Ascending aorta (tissue), 2 donors: ENCODE measurements around the gene HIPK3. TPM values are rescaled to one million over a fixed set of nuclear protein-coding genes. Genes with fewer than 3 reads are reported as not detected.
A peak's percentile ranks its signal among the peaks of the same experiment; 100 is the strongest.

Experiments used
- DNase-seq, 2 donors: peaks; one replicate each; pipeline ENCODE4 v3.0.0-alpha.2; 2019; ENCODE audit warnings: low spot score in 2 of 2
- H3K27ac ChIP-seq, 2 donors: fragments of 200-600 bp; sonication (generic); one replicate each; pipeline ENCODE4 v1.5.1; 2016 to 2017; ENCODE audit warnings: mild to moderate bottlenecking in 1 of 2
- H3K27me3 ChIP-seq: fragments of 200-600 bp; sonication (generic); one replicate; pipeline ENCODE4 v1.5.1; 2017
- H3K36me3 ChIP-seq, 2 donors: fragments of 200-600 bp; sonication (generic); one replicate each; pipeline ENCODE4 v1.5.1; 2016
- H3K4me1 ChIP-seq, 2 donors: fragments of 200-600 bp; sonication (generic); one replicate each; pipeline ENCODE4 v1.5.1; 2016 to 2017; ENCODE audit warnings: mild to moderate bottlenecking in 1 of 2
- H3K4me3 ChIP-seq, 2 donors: fragments of 200-600 bp; sonication (generic); one replicate each; pipeline ENCODE4 v1.5.1; 2016 to 2017; ENCODE audit warnings: mild to moderate bottlenecking in 1 of 2
- H3K9me3 ChIP-seq, 2 donors: fragments of 200-600 bp; sonication (generic); one replicate each; pipeline ENCODE4 v1.5.1; 2016
- intact Hi-C: fragments of 100-400 bp; cut with DNase I; formaldehyde crosslinking; loops from one replicate; pipeline ENCODE4 v1.15.1; 2023
- total RNA-seq: library from RNA; depleted of rRNA; stranded (reverse); fragments of >200 nt; gene quantifications from one replicate; pipeline ENCODE4 v1.1.0, GENCODE V29; 2016
- TF ChIP-seq, protein P1 (sequence below), 3 experiments: fragments of 200-600 bp in 2 of 3; fragments of 450-650 bp in 1 of 3; sonication (generic) in 2 of 3; IDR thresholded peaks; one replicate each; pipeline ENCODE4 v1.5.1; 2016 to 2019; ENCODE audit warnings: antibody characterized with exemption in 3 of 3, mild to moderate bottlenecking in 1 of 3, moderate library complexity in 1 of 3

HIPK3 gene
- total RNA-seq, 1 donor from 2014 or later: 302 TPM

GRCh38 chr11:33375688-33376311 lies 118.6 kb downstream of the HIPK3 start, which contains the start of gene KIAA1549L:
Gene KIAA1549L, plus strand, starts transcription at chr11:33376108.
- TF ChIP-seq, protein P1, sequence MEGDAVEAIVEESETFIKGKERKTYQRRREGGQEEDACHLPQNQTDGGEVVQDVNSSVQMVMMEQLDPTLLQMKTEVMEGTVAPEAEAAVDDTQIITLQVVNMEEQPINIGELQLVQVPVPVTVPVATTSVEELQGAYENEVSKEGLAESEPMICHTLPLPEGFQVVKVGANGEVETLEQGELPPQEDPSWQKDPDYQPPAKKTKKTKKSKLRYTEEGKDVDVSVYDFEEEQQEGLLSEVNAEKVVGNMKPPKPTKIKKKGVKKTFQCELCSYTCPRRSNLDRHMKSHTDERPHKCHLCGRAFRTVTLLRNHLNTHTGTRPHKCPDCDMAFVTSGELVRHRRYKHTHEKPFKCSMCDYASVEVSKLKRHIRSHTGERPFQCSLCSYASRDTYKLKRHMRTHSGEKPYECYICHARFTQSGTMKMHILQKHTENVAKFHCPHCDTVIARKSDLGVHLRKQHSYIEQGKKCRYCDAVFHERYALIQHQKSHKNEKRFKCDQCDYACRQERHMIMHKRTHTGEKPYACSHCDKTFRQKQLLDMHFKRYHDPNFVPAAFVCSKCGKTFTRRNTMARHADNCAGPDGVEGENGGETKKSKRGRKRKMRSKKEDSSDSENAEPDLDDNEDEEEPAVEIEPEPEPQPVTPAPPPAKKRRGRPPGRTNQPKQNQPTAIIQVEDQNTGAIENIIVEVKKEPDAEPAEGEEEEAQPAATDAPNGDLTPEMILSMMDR (IDR thresholded peaks at IDR 0.05): no peak
- Histone ChIP-seq H3K27me3 (no peaks in the 10 kb centered on the region), H3K4me3 (peak within 1 kb of the TSS; percentile 49 to 70), H3K36me3 (no peaks in the 10 kb centered on the region), H3K9me3 (no peaks in the 10 kb centered on the region), H3K4me1 (peaks cover 0 to 4% of the 10 kb centered on the region in 2 donors), H3K27ac (no peak within 1 kb of the TSS)
- no peak for DNase-seq
- intact Hi-C loops: no loop called here

GRCh38 chr11:33376331-33377310 lies 119.4 kb downstream of the HIPK3 start:
- H3K27ac ChIP-seq: no peak overlapping the region
- H3K4me1 ChIP-seq: peaks cover 0 to 4% of the 10 kb centered on the region in 2 donors
- DNase-seq: no peak
- H3K9me3 ChIP-seq: no peaks in the 10 kb centered on the region
- intact Hi-C loops: no loop called here
- H3K36me3 ChIP-seq: no peaks in the 10 kb centered on the region
- no peaks in the 10 kb centered on the region for H3K27me3 ChIP-seq
- TF ChIP-seq, protein P1 (IDR thresholded peaks at IDR 0.05): no peak
- H3K4me3 ChIP-seq: peak overlapping the region; percentile 49 to 70

GRCh38 chr11:33377412-33378370 lies 120.5 kb downstream of the HIPK3 start:
- H3K27ac ChIP-seq: no peak overlapping the region
- intact Hi-C loops: no loop called here
- H3K4me3 ChIP-seq: peak overlapping the region in 1 of 2 donors; percentile 70
- no peaks in the 10 kb centered on the region for H3K36me3 ChIP-seq
- H3K4me1 ChIP-seq: peaks cover 0 to 4% of the 10 kb centered on the region in 2 donors
- H3K27me3 ChIP-seq: no peaks in the 10 kb centered on the region
- no peak for DNase-seq
- H3K9me3 ChIP-seq: no peaks in the 10 kb centered on the region
- TF ChIP-seq, protein P1 (IDR thresholded peaks at IDR 0.05): no peak

DNA sequence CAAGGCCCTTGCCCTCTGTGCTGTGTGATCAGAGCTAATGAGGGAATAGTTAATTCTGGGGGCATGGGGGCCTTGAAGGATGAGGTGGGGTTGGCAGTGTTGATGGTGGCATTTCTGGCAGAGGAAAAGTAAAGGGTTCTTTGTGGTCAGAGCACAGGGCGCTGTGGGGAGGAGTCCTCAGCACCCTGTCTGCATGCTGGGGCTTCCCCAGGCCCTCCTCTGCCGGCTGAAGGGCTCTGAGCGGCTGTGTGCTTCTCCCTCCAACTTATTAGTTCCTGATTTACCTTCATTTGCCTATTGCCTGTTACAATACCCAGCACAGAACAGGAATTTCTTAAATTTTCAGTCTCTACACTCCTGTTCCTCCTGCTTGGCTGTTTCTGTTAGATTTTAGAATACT lies 122.8 kb downstream of the HIPK3 start:
- no peaks in the 10 kb centered on the region for H3K36me3 ChIP-seq
- H3K27ac ChIP-seq: no peak overlapping the region
- H3K27me3 ChIP-seq: no peaks in the 10 kb centered on the region
- no peak for DNase-seq
- H3K4me3 ChIP-seq: no peak overlapping the region
- peaks cover 0 to 4% of the 10 kb centered on the region in 2 donors for H3K4me1 ChIP-seq
- no peaks in the 10 kb centered on the region for H3K9me3 ChIP-seq
- intact Hi-C loops: no loop called here
- TF ChIP-seq, protein P1 (IDR thresholded peaks at IDR 0.05): no peak
